ENCODE results near the gene LYPD8.

Gene LYPD8

GRCh38 chr1:248697907-248698306 lies 57.7 kb downstream of the LYPD8 start:
- DNase-seq (ENCODE audit: low spot score) = no peak

- peak; percentile 62 for DNase-seq (ENCODE audit: low spot score)
These were observed 58.8 kb downstream of the LYPD8 start for GRCh38 chr1:248696774-248697173.

GRCh38 chr1:248696261-248696660 lies 59.3 kb downstream of the LYPD8 start:
- DNase-seq (ENCODE audit: low spot score) = peak; percentile 58

DNA sequence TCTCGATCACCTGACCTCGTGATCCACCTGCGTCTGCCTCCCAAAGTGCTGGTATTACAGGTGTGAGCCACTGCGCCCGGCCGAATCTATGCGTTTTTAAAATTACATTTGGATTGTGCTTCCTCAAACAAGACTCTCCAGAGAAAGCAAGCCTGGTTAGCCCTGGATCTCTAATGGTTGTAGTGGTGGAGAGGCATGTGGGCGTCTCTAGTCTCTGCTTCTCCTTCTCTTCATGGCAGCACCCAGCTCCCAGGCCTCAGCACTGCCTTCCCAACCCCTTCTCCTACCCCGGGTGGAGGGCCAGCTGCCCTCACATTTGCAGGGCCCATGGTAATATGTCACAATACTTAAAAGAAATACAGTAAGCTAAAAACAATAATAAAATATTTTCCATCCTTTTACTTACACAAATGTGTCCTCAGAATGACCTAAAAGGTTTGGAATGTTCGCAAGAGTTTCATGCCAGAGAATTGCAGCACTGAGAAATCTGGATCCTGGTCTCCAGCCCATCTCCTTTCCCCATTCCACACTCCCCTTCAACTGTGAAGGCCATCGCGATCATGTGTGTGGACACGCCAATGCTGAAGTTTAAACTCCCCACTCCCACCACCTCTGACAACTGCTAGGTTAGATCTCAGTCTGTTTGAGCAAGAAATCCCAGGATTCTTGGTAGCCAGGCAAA lies 60.0 kb downstream of the LYPD8 start:
- DNase-seq (ENCODE audit: low spot score) = no peak

DNA sequence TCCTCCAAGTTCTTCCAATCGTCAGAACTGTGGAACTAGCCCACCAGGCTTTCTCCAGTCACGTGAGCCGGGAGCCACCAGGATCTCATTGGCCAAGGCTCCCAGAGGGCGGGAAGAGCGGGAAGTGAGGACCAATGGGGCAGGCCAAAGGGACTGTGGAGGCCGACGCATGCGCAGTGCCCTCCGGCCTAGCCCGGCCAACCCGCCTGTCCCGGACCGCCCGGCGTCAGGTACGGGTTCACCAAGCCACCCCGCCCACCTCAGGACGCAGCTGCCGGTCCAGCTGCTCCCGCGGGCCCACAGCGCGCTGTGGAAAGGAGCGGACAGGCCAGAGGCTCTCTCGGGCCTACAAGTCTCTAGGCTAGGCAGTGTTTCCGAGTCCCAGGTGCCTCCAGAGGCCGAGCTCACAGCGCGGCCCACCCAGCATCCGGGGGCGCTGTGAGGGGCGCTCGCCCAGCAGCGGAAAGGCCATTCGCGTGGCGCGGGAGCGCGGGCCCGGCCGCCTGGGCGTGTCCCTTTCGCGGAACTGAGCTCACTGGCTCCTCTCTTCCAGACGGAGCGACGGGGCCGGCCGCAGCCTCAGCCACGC lies 63.9 kb downstream of the LYPD8 start:
- DNase-seq (ENCODE audit: low spot score) = no peak
